GM12892 (cell line): ENCODE data around the gene PRKCZ.

Source experiments
- DNase-seq: peaks from one replicate; pipeline ENCODE4 v3.0.0; 2011; ENCODE audit not compliant: insufficient read length
- FAIRE-seq: peaks from 2 replicates; lab custom pipeline; 2011; peaks lifted over from hg19 to GRCh38; lab: Jason Lieb, UNC
- POLR2A ChIP-seq: IDR thresholded peaks from 2 replicates; pipeline ENCODE4 v1.6.1; 2011; ENCODE audit warnings: low read depth, low read length, control low read depth
- POLR2AphosphoS5 ChIP-seq: IDR thresholded peaks from 2 replicates; pipeline ENCODE4 v1.6.1; 2011; ENCODE audit warnings: low read depth, low read length, control low read depth
- TAF1 ChIP-seq: IDR thresholded peaks from 2 replicates; pipeline ENCODE4 v1.6.1; 2011; ENCODE audit warnings: low read depth, mild to moderate bottlenecking, control low read depth, low read length, borderline replicate concordance

PRKCZ gene

GRCh38 chr1:2205191-2205952, 155.2 kb downstream of the PRKCZ start:
- no peak for DNase-seq
- no peak for TF ChIP-seq POLR2A
- no peak for TF ChIP-seq TAF1
- no peak for TF ChIP-seq POLR2AphosphoS5
- FAIRE-seq, result peak; percentile 73

GRCh38 chr1:2206813-2207487, 156.7 kb downstream of the PRKCZ start:
- TF ChIP-seq POLR2AphosphoS5 (no peak), TAF1 (no peak), POLR2A (no peak)
- FAIRE-seq (no peak), DNase-seq (no peak)

- DNase-seq, result no peak
- FAIRE-seq, result no peak
- TF ChIP-seq POLR2AphosphoS5 (no peak), POLR2A (no peak), TAF1 (no peak)
Measured at GRCh38 chr1:2208309-2209239, 158.4 kb downstream of the PRKCZ start.

GRCh38 chr1:2209400-2210083, 159.3 kb downstream of the PRKCZ start:
- FAIRE-seq (no peak), DNase-seq (no peak)
- TF ChIP-seq TAF1 (no peak), POLR2AphosphoS5 (no peak), POLR2A (no peak)

- no peak for TF ChIP-seq TAF1
- TF ChIP-seq POLR2AphosphoS5, result no peak
- TF ChIP-seq POLR2A, result no peak
- FAIRE-seq (no peak), DNase-seq (no peak)
Measured at GRCh38 chr1:2210084-2210653, 160.0 kb downstream of the PRKCZ start.

- DNase-seq, result no peak
- FAIRE-seq, result no peak
- TF ChIP-seq POLR2A (no peak), POLR2AphosphoS5 (no peak), TAF1 (no peak)
Measured at GRCh38 chr1:2210786-2211185, 160.6 kb downstream of the PRKCZ start.

- no peak for FAIRE-seq
- DNase-seq, result no peak
Measured at GRCh38 chr1:2212274-2212531, 162.0 kb downstream of the PRKCZ start.

GRCh38 chr1:2212532-2213491, 162.6 kb downstream of the PRKCZ start:
- TF ChIP-seq POLR2AphosphoS5 (no peak), POLR2A (no peak), TAF1 (no peak)
- FAIRE-seq, result no peak
- DNase-seq, result no peak

More at GRCh38 chr1:2212274-2212531, 162.0 kb downstream of the PRKCZ start:
- TF ChIP-seq TAF1 (no peak), POLR2AphosphoS5 (no peak), POLR2A (no peak)

- DNase-seq (no peak), FAIRE-seq (no peak)
- no peak for TF ChIP-seq POLR2A
- no peak for TF ChIP-seq POLR2AphosphoS5
- no peak for TF ChIP-seq TAF1
Measured at GRCh38 chr1:2213576-2214505, 163.6 kb downstream of the PRKCZ start.

GRCh38 chr1:2214541-2215241, 164.5 kb downstream of the PRKCZ start:
- TF ChIP-seq POLR2AphosphoS5 (no peak), POLR2A (no peak), TAF1 (no peak)
- no peak for DNase-seq
- FAIRE-seq, result no peak
